A673 (cell line): Measurements from ENCODE around the gene RAD50. TPM values are rescaled to one million over a fixed set of nuclear protein-coding genes. Genes with fewer than 3 reads are reported as not detected.

Experiments
- BruUV-seq: library from RNA; stranded (reverse); fragments of 400-500 nt; replicated peaks from 2 replicates; lab custom pipeline; 2021; lab: Mats Ljungman, UMichigan
- CTCF ChIA-PET: fragments of 300-600 bp; sonication (Branson Sonifier 250); formaldehyde crosslinking; loops from one replicate; lab custom pipeline; 2022; ENCODE audit warnings: antibody characterized with exemption; lab: Charles Lee
- POLR2A ChIA-PET: fragments of 300-600 bp; sonication (Branson Sonifier 250); formaldehyde crosslinking; loops from one replicate; lab custom pipeline; 2022; ENCODE audit warnings: antibody characterized with exemption; ENCODE audit not compliant: low non-redundant PET; lab: Charles Lee
- DNase-seq: peaks from one replicate; pipeline ENCODE4 v3.0.0-alpha.2; 2015; ENCODE audit warnings: low spot score
- H3K27ac ChIP-seq: fragments of 200-600 bp; sonication (generic); 2 replicates; pipeline ENCODE4 v1.5.1; 2016; ENCODE audit warnings: mixed run types, low read depth, mild to moderate bottlenecking, mixed read lengths, antibody characterized with exemption, low read length; ENCODE audit not compliant: poor library complexity, severe bottlenecking
- H3K27me3 ChIP-seq: fragments of 200-600 bp; sonication (generic); replicated peaks from 2 replicates; pipeline ENCODE4 v1.6.1; 2017; ENCODE audit warnings: mixed run types, low read depth, mild to moderate bottlenecking, mixed read lengths, antibody characterized with exemption, low read length; ENCODE audit not compliant: insufficient read depth, poor library complexity
- H3K36me3 ChIP-seq: fragments of 200-600 bp; sonication (generic); 2 replicates; pipeline ENCODE4 v1.6.1; 2016; ENCODE audit warnings: mixed run types, mild to moderate bottlenecking, mixed read lengths, antibody characterized with exemption, low read length; ENCODE audit not compliant: insufficient read depth, poor library complexity, severe bottlenecking
- H3K4me1 ChIP-seq: fragments of 200-600 bp; sonication (generic); 2 replicates; pipeline ENCODE4 v1.6.1; 2017; ENCODE audit warnings: mixed run types, mild to moderate bottlenecking, mixed read lengths, antibody characterized with exemption, low read length; ENCODE audit not compliant: insufficient read depth, poor library complexity, severe bottlenecking
- H3K4me3 ChIP-seq: fragments of 200-600 bp; sonication (generic); 2 replicates; pipeline ENCODE4 v1.5.1; 2016; ENCODE audit warnings: low read depth, mixed run types, mild to moderate bottlenecking, mixed read lengths, low read length; ENCODE audit not compliant: poor library complexity, severe bottlenecking
- H3K9me3 ChIP-seq: fragments of 200-600 bp; sonication (generic); 2 replicates; pipeline ENCODE4 v1.6.1; 2016; ENCODE audit warnings: mixed run types, low read depth, mild to moderate bottlenecking, mixed read lengths, antibody characterized with exemption, low read length; ENCODE audit not compliant: poor library complexity, severe bottlenecking
- EZH2 ChIP-seq: fragments of 200-600 bp; sonication (generic); IDR thresholded peaks from 2 replicates; pipeline ENCODE4 v1.6.1; 2017; ENCODE audit warnings: borderline replicate concordance, low read depth, mild to moderate bottlenecking, mixed read lengths, antibody characterized with exemption, low read length; ENCODE audit not compliant: poor library complexity, severe bottlenecking
- intact Hi-C: fragments of 100-400 bp; cut with micrococcal nuclease; formaldehyde crosslinking; loops from one replicate; pipeline ENCODE4 v1.10.0; 2022; ENCODE audit not compliant: unreplicated experiment
- total RNA-seq: library from RNA; stranded (reverse); gene quantifications from 2 replicates; pipeline ENCODE4 v1.2.3, GENCODE V29; 2021
- TF ChIP-seq, protein P1 (sequence below): fragments of 300-800, 200-600 bp; sonication (generic); conservative IDR thresholded peaks from 2 replicates; pipeline ENCODE4 v1.5.1; 2017; ENCODE audit warnings: low read depth, mild to moderate bottlenecking, antibody characterized with exemption, low read length, moderate library complexity, mixed read lengths

Gene RAD50
- total RNA-seq, 1 experiment from 2014 or later = 43.6 TPM

DNA sequence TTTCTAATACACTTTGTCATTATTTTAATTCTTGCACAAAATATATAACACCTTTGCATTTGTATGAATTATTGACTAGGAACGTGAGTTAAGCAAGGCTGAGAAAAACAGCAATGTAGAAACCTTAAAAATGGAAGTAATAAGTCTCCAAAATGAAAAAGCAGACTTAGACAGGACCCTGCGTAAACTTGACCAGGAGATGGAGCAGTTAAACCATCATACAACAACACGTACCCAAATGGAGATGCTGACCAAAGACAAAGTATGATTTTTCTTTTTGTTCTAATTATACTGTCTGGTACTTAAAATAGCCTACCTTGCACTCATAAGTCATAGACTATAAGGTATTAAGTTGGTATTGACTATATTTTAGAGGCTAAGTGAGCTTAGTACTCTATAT is 34.4 kb downstream of the RAD50 start:
- TF ChIP-seq, protein P1, sequence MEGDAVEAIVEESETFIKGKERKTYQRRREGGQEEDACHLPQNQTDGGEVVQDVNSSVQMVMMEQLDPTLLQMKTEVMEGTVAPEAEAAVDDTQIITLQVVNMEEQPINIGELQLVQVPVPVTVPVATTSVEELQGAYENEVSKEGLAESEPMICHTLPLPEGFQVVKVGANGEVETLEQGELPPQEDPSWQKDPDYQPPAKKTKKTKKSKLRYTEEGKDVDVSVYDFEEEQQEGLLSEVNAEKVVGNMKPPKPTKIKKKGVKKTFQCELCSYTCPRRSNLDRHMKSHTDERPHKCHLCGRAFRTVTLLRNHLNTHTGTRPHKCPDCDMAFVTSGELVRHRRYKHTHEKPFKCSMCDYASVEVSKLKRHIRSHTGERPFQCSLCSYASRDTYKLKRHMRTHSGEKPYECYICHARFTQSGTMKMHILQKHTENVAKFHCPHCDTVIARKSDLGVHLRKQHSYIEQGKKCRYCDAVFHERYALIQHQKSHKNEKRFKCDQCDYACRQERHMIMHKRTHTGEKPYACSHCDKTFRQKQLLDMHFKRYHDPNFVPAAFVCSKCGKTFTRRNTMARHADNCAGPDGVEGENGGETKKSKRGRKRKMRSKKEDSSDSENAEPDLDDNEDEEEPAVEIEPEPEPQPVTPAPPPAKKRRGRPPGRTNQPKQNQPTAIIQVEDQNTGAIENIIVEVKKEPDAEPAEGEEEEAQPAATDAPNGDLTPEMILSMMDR = no peak
- TF ChIP-seq EZH2 = no peak
- no TSS peak for BruUV-seq
- DNase-seq = no peak
- intact Hi-C loops = no loop called here
- ChIA-PET POLR2A (no interaction called here), CTCF (interaction anchor here (0.5 kb wide), 1 partner anchor 109 kb away, joined by 5 read pairs; no protein-coding TSS in a partner anchor)
- H3K9me3 ChIP-seq = no peaks in the 10 kb centered on the region
- peaks cover 47% of the 10 kb centered on the region for H3K36me3 ChIP-seq
- no peak overlapping the region for H3K4me3 ChIP-seq
- H3K27me3 ChIP-seq = no peaks in the 10 kb centered on the region
- no peaks in the 10 kb centered on the region for H3K4me1 ChIP-seq
- no peak overlapping the region for H3K27ac ChIP-seq

DNA sequence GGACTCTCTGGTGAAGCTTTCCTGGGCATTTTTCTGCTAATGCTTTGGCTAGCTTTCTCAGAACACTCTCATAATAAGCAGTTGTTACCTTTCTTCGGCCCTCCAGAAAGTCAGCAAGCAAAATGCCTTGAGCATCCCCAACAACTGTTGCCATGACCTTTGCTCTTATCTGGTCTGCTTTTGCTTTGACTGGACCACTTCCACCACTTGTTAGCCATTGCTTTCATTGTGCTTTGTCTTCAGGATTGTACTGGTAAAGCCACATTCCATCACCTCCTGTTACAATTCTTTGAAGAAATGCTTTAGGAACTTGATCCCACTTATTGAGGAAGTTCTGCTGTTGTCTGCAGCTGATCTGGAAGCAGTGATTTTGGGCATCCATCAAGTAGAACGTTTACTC is 35.7 kb downstream of the RAD50 start:
- H3K4me3 ChIP-seq = no peak overlapping the region
- ChIA-PET CTCF (no interaction called here), POLR2A (no interaction called here)
- TF ChIP-seq, protein P1 = no peak
- no peak for TF ChIP-seq EZH2
- H3K27ac ChIP-seq = no peak overlapping the region
- DNase-seq = no peak
- peaks cover 51% of the 10 kb centered on the region for H3K36me3 ChIP-seq
- BruUV-seq = no TSS peak
- no peaks in the 10 kb centered on the region for H3K9me3 ChIP-seq
- H3K4me1 ChIP-seq = no peaks in the 10 kb centered on the region
- H3K27me3 ChIP-seq = no peaks in the 10 kb centered on the region
- intact Hi-C loops = no loop called here

DNA sequence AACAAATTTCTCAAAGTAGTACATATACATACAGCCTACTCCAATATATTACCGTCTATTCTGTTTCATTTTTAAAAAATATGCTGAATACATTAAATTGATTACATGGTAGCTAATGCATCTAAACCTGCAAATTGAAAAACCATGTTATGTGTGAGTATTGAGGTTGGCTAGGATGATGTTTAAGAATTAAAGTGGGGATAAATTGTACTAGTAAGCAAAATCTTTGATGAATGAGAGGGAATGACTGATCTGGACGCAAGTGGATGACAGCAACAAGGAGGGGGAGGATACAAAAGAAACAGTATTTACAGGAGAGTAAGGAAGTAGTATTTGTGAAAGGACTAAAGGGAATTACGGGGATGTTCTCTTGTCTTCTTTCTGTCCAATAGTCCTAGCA is 37.4 kb downstream of the RAD50 start:
- BruUV-seq = no TSS peak
- Histone ChIP-seq H3K4me3 (no peak overlapping the region), H3K27me3 (no peaks in the 10 kb centered on the region), H3K36me3 (peaks cover 37% of the 10 kb centered on the region), H3K4me1 (no peaks in the 10 kb centered on the region), H3K9me3 (no peaks in the 10 kb centered on the region), H3K27ac (no peak overlapping the region)
- TF ChIP-seq, protein P1 = no peak
- no peak for TF ChIP-seq EZH2
- ChIA-PET POLR2A (no interaction called here), CTCF (no interaction called here)
- intact Hi-C loops = no loop called here
- DNase-seq = no peak
